ENCODE data around the gene KIF26B.
"Not testable (repeated sequence)": the region's sequence is repeated elsewhere in the genome, so short reads cannot be mapped to it uniquely, and the experiment has no call there.

The KIF26B gene

GRCh38 chr1:245356891-245357585 is 202.3 kb downstream of the KIF26B start:
- no peak for DNase-seq (ENCODE audit: low read depth)

- DNase-seq (ENCODE audit: low read depth) = not testable (repeated sequence)
Observed at GRCh38 chr1:245359101-245359680, 204.4 kb downstream of the KIF26B start.

- no peak for DNase-seq (ENCODE audit: low read depth)
Observed at GRCh38 chr1:245361065-245361464, 206.3 kb downstream of the KIF26B start.

GRCh38 chr1:245361951-245362350 is 207.2 kb downstream of the KIF26B start:
- no peak for DNase-seq (ENCODE audit: low read depth)

- no peak for DNase-seq (ENCODE audit: low read depth)
Observed at GRCh38 chr1:245363461-245364200, 208.8 kb downstream of the KIF26B start.

- no peak for DNase-seq (ENCODE audit: low read depth)
Observed at GRCh38 chr1:245365095-245366020, 210.6 kb downstream of the KIF26B start.

GRCh38 chr1:245366886-245367285 is 212.1 kb downstream of the KIF26B start:
- no peak for DNase-seq (ENCODE audit: low read depth)

GRCh38 chr1:245370175-245370825 is 215.5 kb downstream of the KIF26B start:
- no peak for DNase-seq (ENCODE audit: low read depth)

GRCh38 chr1:245370905-245371581 is 216.3 kb downstream of the KIF26B start:
- DNase-seq (ENCODE audit: low read depth) = no peak

GRCh38 chr1:245373131-245373530 is 218.3 kb downstream of the KIF26B start:
- DNase-seq (ENCODE audit: low read depth) = no peak

- DNase-seq (ENCODE audit: low read depth) = no peak
Observed at GRCh38 chr1:245375789-245376460, 221.1 kb downstream of the KIF26B start.

- DNase-seq (ENCODE audit: low read depth) = no peak
Observed at GRCh38 chr1:245377854-245378253, 223.1 kb downstream of the KIF26B start.

GRCh38 chr1:245378311-245378722 is 223.5 kb downstream of the KIF26B start:
- no peak for DNase-seq (ENCODE audit: low read depth)

- no peak for DNase-seq (ENCODE audit: low read depth)
Observed at GRCh38 chr1:245378745-245379144, 224.0 kb downstream of the KIF26B start.

GRCh38 chr1:245380790-245381535 is 226.2 kb downstream of the KIF26B start:
- DNase-seq (ENCODE audit: low read depth) = no peak

- no peak for DNase-seq (ENCODE audit: low read depth)
Observed at GRCh38 chr1:245382981-245383380, 228.2 kb downstream of the KIF26B start.

GRCh38 chr1:245383396-245384330 is 228.9 kb downstream of the KIF26B start:
- DNase-seq (ENCODE audit: low read depth) = no peak

GRCh38 chr1:245386297-245386971 is 231.6 kb downstream of the KIF26B start:
- no peak for DNase-seq (ENCODE audit: low read depth)

Data from GM04503 (cell line).